Thymus (tissue), 11 donors: ENCODE data around the gene PODXL2. TPM values are rescaled to one million over a fixed set of nuclear protein-coding genes. Genes with fewer than 3 reads are reported as not detected.
A peak's percentile ranks its signal among the peaks of the same experiment; 100 is the strongest.

Experiments
- DNase-seq, 9 donors: peaks; one replicate each; pipeline ENCODE4 v3.0.0-alpha.2; 2013; ENCODE audit warnings: low spot score in 9 of 9, low read depth in 6 of 9, missing footprints in 1 of 9
- H3K27ac ChIP-seq, 2 donors: one replicate each; pipeline ENCODE4 v1.5.1; 2013; ENCODE audit warnings: control low read depth in 1 of 2, low read depth in 1 of 2, low read length in 1 of 2, mild to moderate bottlenecking in 1 of 2, moderate library complexity in 1 of 2
- H3K27me3 ChIP-seq, 2 donors: one replicate each; pipeline ENCODE4 v1.5.1; 2013; ENCODE audit warnings: low read length in 1 of 2; ENCODE audit not compliant: control insufficient read depth in 2 of 2, insufficient read depth in 1 of 2
- H3K36me3 ChIP-seq, 2 donors: one replicate each; pipeline ENCODE4 v1.5.1; 2013; ENCODE audit warnings: low read length in 1 of 2, mild to moderate bottlenecking in 1 of 2, moderate library complexity in 1 of 2; ENCODE audit not compliant: control insufficient read depth in 2 of 2, insufficient read depth in 2 of 2
- H3K4me1 ChIP-seq, 2 donors: one replicate each; pipeline ENCODE4 v1.5.1; 2013; ENCODE audit warnings: low read length in 2 of 2; ENCODE audit not compliant: control insufficient read depth in 2 of 2, insufficient read depth in 2 of 2
- H3K4me3 ChIP-seq, 2 donors: one replicate each; pipeline ENCODE4 v1.5.1; 2013; ENCODE audit warnings: low read length in 2 of 2, control low read depth in 1 of 2, mild to moderate bottlenecking in 1 of 2
- H3K9me3 ChIP-seq, 2 donors: one replicate each; pipeline ENCODE4 v1.5.1; 2013; ENCODE audit warnings: low read length in 1 of 2, mild to moderate bottlenecking in 1 of 2; ENCODE audit not compliant: control insufficient read depth in 2 of 2, insufficient read depth in 1 of 2
- WGBS: extraction: QIAGEN DNeasy Blood & Tissue Kit; methylation state at CpG from one replicate; pipeline ENCODE4 v1.1.7; 2013; 5-methylcytosine and 5-hydroxymethylcytosine counted together
- polyA plus RNA-seq: library from polyadenylated mRNA; stranded (reverse); fragments of 200-250 nt; gene quantifications from one replicate; pipeline ENCODE4 v1.2.3, GENCODE V29; 2013
- total RNA-seq: library from RNA; stranded (reverse); fragments of 120-200 nt; gene quantifications from one replicate; pipeline ENCODE4 v1.2.4, GENCODE V29; 2013
- donor health status: healthy.

PODXL2 gene
- total and polyA plus RNA-seq, 2 donors, result 2.2 to 4.3 TPM

- Histone ChIP-seq H3K27me3 (no peaks in the 10 kb centered on the region), H3K4me3 (no peak overlapping the region), H3K27ac (peak overlapping the region in 1 of 2 donors; percentile 23), H3K9me3 (no peaks in the 10 kb centered on the region), H3K36me3 (no peaks in the 10 kb centered on the region), H3K4me1 (peaks cover 0 to 11% of the 10 kb centered on the region in 2 donors)
- 43% methylated on average over 3 of the region's 3 CpGs for WGBS
- peak in 7 of 9 donors; percentile 34 to 78 (median 47) for DNase-seq
These were observed 8.6 kb downstream of the PODXL2 start for GRCh38 chr3:127637546-127637945.

GRCh38 chr3:127637971-127638370 lies 9.0 kb downstream of the PODXL2 start:
- DNase-seq, result no peak
- no peak overlapping the region for H3K4me3 ChIP-seq
- no peaks in the 10 kb centered on the region for H3K9me3 ChIP-seq
- H3K4me1 ChIP-seq, result peaks cover 0 to 11% of the 10 kb centered on the region in 2 donors
- no peak overlapping the region for H3K27ac ChIP-seq
- H3K36me3 ChIP-seq, result no peaks in the 10 kb centered on the region
- no peaks in the 10 kb centered on the region for H3K27me3 ChIP-seq

- 96% methylated on average over 5 of the region's 5 CpGs for WGBS
- no peaks in the 10 kb centered on the region for H3K36me3 ChIP-seq
- no peak for DNase-seq
- no peak overlapping the region for H3K4me3 ChIP-seq
- no peak overlapping the region for H3K27ac ChIP-seq
- no peaks in the 10 kb centered on the region for H3K9me3 ChIP-seq
- H3K4me1 ChIP-seq, result peaks cover 0 to 11% of the 10 kb centered on the region in 2 donors
- H3K27me3 ChIP-seq, result no peaks in the 10 kb centered on the region
These were observed 10.4 kb downstream of the PODXL2 start for GRCh38 chr3:127639173-127640041.

GRCh38 chr3:127640042-127640355 lies 11.0 kb downstream of the PODXL2 start:
- Histone ChIP-seq H3K4me3 (no peak overlapping the region), H3K27ac (no peak overlapping the region), H3K9me3 (no peaks in the 10 kb centered on the region), H3K27me3 (no peaks in the 10 kb centered on the region), H3K36me3 (no peaks in the 10 kb centered on the region), H3K4me1 (peaks cover 0 to 11% of the 10 kb centered on the region in 2 donors)
- 96% methylated on average over 3 of the region's 3 CpGs for WGBS
- no peak for DNase-seq

- no peak for DNase-seq
- Histone ChIP-seq H3K4me3 (no peak overlapping the region), H3K4me1 (peaks cover 0 to 4% of the 10 kb centered on the region in 2 donors), H3K9me3 (no peaks in the 10 kb centered on the region), H3K27ac (no peak overlapping the region), H3K36me3 (no peaks in the 10 kb centered on the region), H3K27me3 (no peaks in the 10 kb centered on the region)
- 82% methylated on average over 5 of the region's 5 CpGs for WGBS
These were observed 15.8 kb downstream of the PODXL2 start for GRCh38 chr3:127644641-127645370.

- 98% methylated on average over 8 of the region's 8 CpGs for WGBS
- no peak for DNase-seq
- H3K27ac ChIP-seq, result no peak overlapping the region
- H3K27me3 ChIP-seq, result no peaks in the 10 kb centered on the region
- H3K36me3 ChIP-seq, result no peaks in the 10 kb centered on the region
- H3K4me3 ChIP-seq, result no peak overlapping the region
- H3K4me1 ChIP-seq, result peaks cover 0 to 4% of the 10 kb centered on the region in 2 donors
- no peaks in the 10 kb centered on the region for H3K9me3 ChIP-seq
These were observed 16.5 kb downstream of the PODXL2 start for GRCh38 chr3:127645371-127646015.

- WGBS, result 97% methylated on average over 10 of the region's 10 CpGs
- Histone ChIP-seq H3K36me3 (no peaks in the 10 kb centered on the region), H3K9me3 (no peaks in the 10 kb centered on the region), H3K4me3 (no peak overlapping the region), H3K4me1 (peaks cover 0 to 4% of the 10 kb centered on the region in 2 donors), H3K27ac (no peak overlapping the region), H3K27me3 (no peaks in the 10 kb centered on the region)
- no peak for DNase-seq
These were observed 17.6 kb downstream of the PODXL2 start for GRCh38 chr3:127646501-127647046.

- H3K36me3 ChIP-seq, result no peaks in the 10 kb centered on the region
- WGBS, result 92% methylated on average over 13 of the region's 13 CpGs
- no peak overlapping the region for H3K4me3 ChIP-seq
These were observed 18.3 kb downstream of the PODXL2 start for GRCh38 chr3:127647166-127647844.

More at GRCh38 chr3:127647166-127647844, 18.3 kb downstream of the PODXL2 start:
- DNase-seq, result no peak
- peaks cover 0 to 4% of the 10 kb centered on the region in 2 donors for H3K4me1 ChIP-seq
- no peaks in the 10 kb centered on the region for H3K9me3 ChIP-seq
- no peak overlapping the region for H3K27ac ChIP-seq
- H3K27me3 ChIP-seq, result no peaks in the 10 kb centered on the region
